Progenitor cell of endocrine pancreas (in vitro differentiated cells): ENCODE data around the gene ARL17B. TPM values are rescaled to one million over a fixed set of nuclear protein-coding genes. Genes with fewer than 3 reads are reported as not detected.
"Not testable (repeated sequence)": the region's sequence is repeated elsewhere in the genome, so short reads cannot be mapped to it uniquely, and the experiment has no call there.

Experiments used
- DNase-seq: peaks from one replicate; pipeline ENCODE4 v3.0.0; 2021; ENCODE audit warnings: low spot score; ENCODE audit not compliant: unreplicated experiment
- H3K27ac Mint-ChIP-seq: 2 replicates; pipeline ENCODE4 v1.8.0; 2021; ENCODE audit warnings: mild to moderate bottlenecking, moderate library complexity, mixed read lengths
- H3K27me3 Mint-ChIP-seq: 2 replicates; pipeline ENCODE4 v1.8.0; 2021; ENCODE audit warnings: mixed read lengths
- H3K36me3 Mint-ChIP-seq: 2 replicates; pipeline ENCODE4 v1.8.0; 2022; ENCODE audit warnings: mixed read lengths; ENCODE audit not compliant: insufficient read depth
- H3K4me1 Mint-ChIP-seq: 2 replicates; pipeline ENCODE4 v1.8.0; 2021; ENCODE audit warnings: low read depth, mixed read lengths
- H3K4me3 Mint-ChIP-seq: 2 replicates; pipeline ENCODE4 v1.8.0; 2021; ENCODE audit warnings: low read depth, mild to moderate bottlenecking, moderate library complexity, mixed read lengths
- H3K9me3 Mint-ChIP-seq: 2 replicates; pipeline ENCODE4 v1.8.0; 2021; ENCODE audit warnings: low read depth, mixed read lengths
- long read RNA-seq: library from polyadenylated mRNA; unstranded; transcript quantifications from one replicate; pipeline ENCODE4 v2.0.0, GENCODE V29; 2020
- total RNA-seq: library from RNA; stranded (reverse); gene quantifications from 2 replicates; pipeline ENCODE4 v1.2.1, GENCODE V29; 2021

Gene ARL17B
- 15.6 and 16.0 TPM in 2 replicates for total RNA-seq
- long read RNA-seq, transcript ARL17B-207 (5 exons, 731 nt): major isoform, 6 of 20 reads
- long read RNA-seq, partial matches to known transcripts: 0 of 20 reads
- long read RNA-seq, other reads (novel, unspliced or antisense): 14 of 20 reads

DNA sequence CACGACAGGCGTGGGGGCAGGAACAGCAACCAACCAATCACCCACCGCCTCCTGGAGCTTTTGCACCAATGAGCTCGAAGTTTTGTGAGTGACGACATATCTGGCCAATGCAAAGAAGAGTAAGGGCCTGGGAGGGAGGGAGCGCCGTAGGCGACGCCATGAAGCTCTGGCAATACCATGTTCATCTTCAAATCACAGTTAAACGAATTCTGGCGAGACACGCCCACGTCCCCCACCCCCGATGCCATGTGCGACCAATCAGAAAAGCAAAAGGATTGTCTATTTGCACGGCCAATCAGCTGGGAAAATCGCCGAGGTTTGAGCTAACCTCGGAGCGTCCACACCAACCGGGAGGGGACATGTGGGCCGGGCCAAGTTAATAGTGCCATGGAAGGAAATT is at the start of gene ARL17B:
Gene ARL17B, minus strand, starts transcription at position 12 of the 400 bp plus-strand sequence. CDS start 3,369 bp downstream, outside the sequence.
- not testable (repeated sequence) for H3K4me3 Mint-ChIP-seq, H3K27ac Mint-ChIP-seq, H3K27me3 Mint-ChIP-seq, H3K9me3 Mint-ChIP-seq, H3K36me3 Mint-ChIP-seq, H3K4me1 Mint-ChIP-seq
- peak; percentile 84 for DNase-seq

DNA sequence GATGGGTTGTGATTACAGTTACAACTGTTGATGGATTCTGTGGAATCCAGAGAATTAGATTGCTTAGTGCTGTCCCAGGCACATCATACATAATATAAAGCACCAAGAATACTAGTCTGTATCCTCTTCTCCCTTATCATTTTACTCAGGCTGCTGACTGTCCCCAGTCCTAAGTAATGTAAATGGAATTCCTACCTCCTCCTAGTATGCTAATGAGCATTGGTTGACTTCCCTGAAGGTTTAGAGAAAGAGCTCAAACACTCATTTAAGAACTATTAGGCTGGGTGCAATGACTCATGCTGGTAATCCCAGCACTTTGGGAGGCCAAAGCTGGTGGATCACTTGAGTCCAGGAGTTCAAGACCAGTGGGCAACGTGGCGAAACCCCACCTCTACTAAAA is 48.3 kb upstream of the ARL17B start:
- not testable (repeated sequence) for H3K9me3 Mint-ChIP-seq, DNase-seq, H3K4me1 Mint-ChIP-seq, H3K4me3 Mint-ChIP-seq, H3K27ac Mint-ChIP-seq, H3K36me3 Mint-ChIP-seq, H3K27me3 Mint-ChIP-seq

DNA sequence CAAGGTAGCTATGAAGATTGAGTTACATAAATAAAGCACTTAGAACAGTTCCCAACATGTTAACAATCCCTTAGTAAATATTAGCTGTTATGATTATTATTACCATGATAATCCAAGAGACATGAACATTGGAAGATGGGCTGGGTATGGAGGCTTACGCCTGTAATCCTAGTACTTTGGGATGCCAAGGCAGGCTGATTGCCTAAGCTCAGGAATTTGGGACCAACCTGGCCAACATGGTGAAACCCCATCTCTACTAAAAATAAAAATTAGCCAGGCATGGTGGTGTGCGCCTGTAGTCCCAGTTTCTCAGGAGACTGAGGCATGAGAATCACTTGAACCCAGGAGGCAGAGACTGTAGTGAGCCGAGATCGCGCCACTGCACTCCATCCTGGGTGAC is 45.6 kb upstream of the ARL17B start:
- not testable (repeated sequence) for H3K9me3 Mint-ChIP-seq, H3K27ac Mint-ChIP-seq, H3K4me1 Mint-ChIP-seq, H3K36me3 Mint-ChIP-seq, DNase-seq, H3K27me3 Mint-ChIP-seq, H3K4me3 Mint-ChIP-seq

DNA sequence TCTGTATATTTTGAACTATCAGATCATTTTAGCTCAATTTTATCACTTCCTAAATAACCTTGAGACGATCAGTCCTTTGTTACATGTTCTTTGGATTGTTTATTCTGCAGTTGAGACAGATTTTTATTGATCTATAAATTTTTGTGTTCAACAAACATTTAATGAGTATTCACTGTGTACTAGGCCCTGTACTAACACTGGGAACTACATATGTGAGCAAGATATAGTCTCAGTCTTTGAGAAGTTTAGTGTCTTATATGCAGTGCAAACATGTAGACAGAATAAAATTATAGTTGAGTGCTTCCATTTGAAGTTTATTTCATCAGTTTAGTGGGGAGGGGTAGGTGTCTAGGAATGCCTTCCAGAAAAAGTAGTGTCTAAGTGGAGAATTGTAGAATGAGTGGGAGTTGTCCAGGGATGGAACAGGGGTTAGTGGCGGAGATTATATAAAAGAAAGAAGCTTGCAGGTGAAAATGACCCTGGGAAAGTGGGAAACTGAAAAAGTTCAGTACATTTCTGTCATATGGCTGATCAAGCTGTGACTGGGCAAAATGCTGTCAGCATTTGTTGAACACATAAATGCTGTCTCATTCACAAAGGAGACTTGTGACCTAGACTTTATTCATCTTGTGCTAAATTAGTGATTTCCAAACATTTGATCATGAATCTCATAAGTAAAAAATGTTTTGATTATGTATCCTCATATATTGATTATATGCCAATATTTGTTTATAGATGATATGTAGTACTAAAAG is 39.6 kb upstream of the ARL17B start:
- not testable (repeated sequence) for H3K4me3 Mint-ChIP-seq, H3K9me3 Mint-ChIP-seq, H3K36me3 Mint-ChIP-seq, H3K27me3 Mint-ChIP-seq, DNase-seq, H3K4me1 Mint-ChIP-seq, H3K27ac Mint-ChIP-seq

DNA sequence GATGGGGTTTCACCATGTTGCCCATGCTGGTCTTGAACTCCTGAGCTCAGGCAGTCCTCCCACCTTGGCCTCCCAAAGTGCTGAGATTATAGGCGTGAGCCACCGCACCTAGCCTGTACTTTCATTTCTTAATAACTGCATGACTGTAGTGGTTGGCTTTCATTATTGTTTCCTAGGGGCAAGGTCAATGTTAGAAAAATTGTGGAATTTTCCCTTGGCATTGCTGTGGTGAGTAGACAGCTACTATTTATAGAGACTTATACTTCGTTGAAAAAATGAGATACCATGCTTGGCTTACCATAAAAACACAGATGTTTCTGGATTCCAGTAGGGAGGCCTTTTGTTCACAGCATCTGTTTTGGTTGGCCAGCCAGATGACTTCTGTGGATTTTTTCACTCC is 39.0 kb upstream of the ARL17B start:
- not testable (repeated sequence) for H3K27ac Mint-ChIP-seq

DNA sequence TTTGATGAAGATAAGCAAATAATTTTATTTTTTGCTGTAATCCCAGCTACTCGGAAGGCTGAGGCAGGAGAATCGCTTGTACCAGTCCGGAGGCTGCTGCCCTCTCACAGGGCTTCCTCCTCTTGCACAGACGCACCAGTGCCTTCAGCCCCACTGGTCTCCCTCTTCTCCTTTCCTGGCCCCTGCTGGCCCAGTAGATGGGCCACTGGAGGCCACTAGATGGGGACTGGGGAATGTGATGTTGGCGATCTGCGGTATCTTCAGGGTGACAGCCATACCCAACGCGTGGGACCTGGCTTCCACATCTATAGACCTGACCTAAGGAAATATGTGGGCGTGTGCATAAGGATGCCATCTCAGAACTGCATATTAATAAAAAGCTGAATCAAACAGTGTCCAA is 38.4 kb upstream of the ARL17B start:
- H3K9me3 Mint-ChIP-seq, DNase-seq, H3K36me3 Mint-ChIP-seq, H3K27ac Mint-ChIP-seq, H3K4me3 Mint-ChIP-seq, H3K4me1 Mint-ChIP-seq, H3K27me3 Mint-ChIP-seq: not testable (repeated sequence)

More for the DNA sequence above, 39.0 kb upstream of the ARL17B start:
- H3K36me3 Mint-ChIP-seq, H3K4me1 Mint-ChIP-seq, H3K9me3 Mint-ChIP-seq, DNase-seq, H3K27me3 Mint-ChIP-seq, H3K4me3 Mint-ChIP-seq: not testable (repeated sequence)

DNA sequence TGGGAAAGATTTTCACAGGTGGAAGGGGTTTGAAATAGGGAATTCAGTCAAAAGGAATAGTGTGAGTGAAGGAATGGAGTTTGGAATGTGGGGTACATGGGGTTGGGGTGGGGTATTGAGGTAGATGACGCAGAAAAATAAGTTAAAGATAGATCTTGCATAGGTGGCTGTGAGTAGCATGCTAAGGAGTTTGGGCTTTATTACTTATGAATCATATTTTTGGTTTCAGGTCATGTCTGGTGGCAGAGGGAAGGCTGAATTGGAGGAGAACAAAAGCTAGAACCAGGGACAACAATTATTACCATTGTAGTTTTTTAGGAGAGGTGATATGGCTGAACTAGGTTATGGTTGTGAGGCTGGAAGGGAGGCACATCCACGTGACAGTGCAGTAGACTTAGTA is 34.7 kb upstream of the ARL17B start:
- H3K36me3 Mint-ChIP-seq, H3K9me3 Mint-ChIP-seq, H3K27me3 Mint-ChIP-seq, H3K27ac Mint-ChIP-seq, H3K4me3 Mint-ChIP-seq, H3K4me1 Mint-ChIP-seq, DNase-seq: not testable (repeated sequence)

DNA sequence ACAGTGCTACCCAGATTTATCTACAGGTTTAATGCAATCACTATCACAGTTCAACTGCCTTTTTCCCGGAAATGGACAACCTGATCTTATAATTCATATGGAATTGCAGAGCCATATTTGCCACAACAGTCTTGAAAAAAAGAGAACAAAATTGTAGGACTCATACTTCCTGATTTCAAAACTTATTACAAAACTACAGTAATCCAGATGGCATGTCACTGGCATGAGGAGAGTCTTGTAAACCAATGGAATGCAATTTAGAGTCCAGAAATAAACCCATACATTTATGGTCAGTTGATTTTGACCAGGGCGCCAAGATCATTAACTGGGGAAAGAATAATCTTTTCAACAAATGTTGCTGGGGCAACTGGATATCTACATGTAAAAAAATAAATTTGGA is 32.1 kb upstream of the ARL17B start:
- H3K27ac Mint-ChIP-seq, H3K9me3 Mint-ChIP-seq, H3K27me3 Mint-ChIP-seq, H3K4me1 Mint-ChIP-seq, DNase-seq, H3K36me3 Mint-ChIP-seq, H3K4me3 Mint-ChIP-seq: not testable (repeated sequence)

DNA sequence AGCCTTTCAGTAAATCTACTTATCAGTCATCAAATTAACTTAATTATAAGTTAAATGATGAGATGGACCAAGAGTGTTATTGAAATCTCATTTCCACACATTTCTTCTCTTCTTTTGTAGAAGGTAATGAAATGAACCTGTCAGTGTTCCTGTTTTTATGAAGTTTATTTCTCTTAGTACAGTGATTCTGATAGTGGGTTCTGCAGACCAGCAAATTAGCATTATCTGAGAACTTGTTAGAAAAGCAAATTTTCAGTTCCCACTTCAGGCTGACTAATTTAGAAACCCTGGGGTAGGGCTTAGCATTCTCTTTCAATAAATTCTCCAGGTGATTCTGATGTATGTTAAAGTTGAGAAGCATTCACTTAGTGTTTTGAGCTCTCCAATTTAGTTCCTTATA is 23.9 kb upstream of the ARL17B start:
- not testable (repeated sequence) for H3K4me1 Mint-ChIP-seq, H3K27me3 Mint-ChIP-seq, DNase-seq, H3K4me3 Mint-ChIP-seq, H3K27ac Mint-ChIP-seq, H3K9me3 Mint-ChIP-seq, H3K36me3 Mint-ChIP-seq

DNA sequence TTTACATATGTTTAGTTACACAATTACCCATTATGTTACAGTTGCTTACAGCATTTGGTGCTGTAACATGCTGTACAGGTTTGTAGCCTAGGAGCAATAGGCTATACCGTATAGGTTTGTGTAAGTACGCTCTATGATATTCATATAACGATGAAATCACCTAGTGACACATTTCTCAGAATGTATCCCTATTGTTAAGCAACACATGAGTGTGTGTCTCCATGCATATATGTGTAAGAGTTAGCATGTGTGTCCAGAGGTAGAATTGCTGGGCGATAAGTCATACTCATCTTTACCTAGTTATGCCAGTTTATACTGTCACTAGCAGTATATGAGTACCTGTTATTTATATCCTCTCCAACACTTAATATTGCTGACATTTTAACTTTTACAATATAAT is 21.6 kb upstream of the ARL17B start:
- H3K9me3 Mint-ChIP-seq, H3K4me1 Mint-ChIP-seq, H3K27ac Mint-ChIP-seq, DNase-seq, H3K36me3 Mint-ChIP-seq, H3K4me3 Mint-ChIP-seq, H3K27me3 Mint-ChIP-seq: not testable (repeated sequence)

DNA sequence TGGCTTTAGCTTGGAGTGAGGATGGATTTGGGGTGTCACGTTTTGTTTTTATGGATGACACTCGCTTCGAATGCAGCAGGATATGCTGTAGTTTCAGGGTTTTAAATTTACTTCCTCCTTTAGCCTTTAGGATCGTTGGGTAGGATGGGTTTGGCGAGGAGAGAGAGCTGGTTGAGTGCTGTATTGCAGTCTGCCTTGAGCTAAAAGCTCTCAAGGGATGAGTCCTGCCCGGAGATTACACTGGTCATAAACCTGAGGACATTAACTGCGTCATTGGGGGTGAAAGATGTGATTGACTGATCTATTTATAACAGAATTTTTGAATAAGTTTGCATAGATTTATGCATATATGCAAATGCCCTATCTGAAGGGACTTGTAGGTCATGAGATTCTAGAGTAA is 11.9 kb upstream of the ARL17B start:
- not testable (repeated sequence) for H3K9me3 Mint-ChIP-seq

DNA sequence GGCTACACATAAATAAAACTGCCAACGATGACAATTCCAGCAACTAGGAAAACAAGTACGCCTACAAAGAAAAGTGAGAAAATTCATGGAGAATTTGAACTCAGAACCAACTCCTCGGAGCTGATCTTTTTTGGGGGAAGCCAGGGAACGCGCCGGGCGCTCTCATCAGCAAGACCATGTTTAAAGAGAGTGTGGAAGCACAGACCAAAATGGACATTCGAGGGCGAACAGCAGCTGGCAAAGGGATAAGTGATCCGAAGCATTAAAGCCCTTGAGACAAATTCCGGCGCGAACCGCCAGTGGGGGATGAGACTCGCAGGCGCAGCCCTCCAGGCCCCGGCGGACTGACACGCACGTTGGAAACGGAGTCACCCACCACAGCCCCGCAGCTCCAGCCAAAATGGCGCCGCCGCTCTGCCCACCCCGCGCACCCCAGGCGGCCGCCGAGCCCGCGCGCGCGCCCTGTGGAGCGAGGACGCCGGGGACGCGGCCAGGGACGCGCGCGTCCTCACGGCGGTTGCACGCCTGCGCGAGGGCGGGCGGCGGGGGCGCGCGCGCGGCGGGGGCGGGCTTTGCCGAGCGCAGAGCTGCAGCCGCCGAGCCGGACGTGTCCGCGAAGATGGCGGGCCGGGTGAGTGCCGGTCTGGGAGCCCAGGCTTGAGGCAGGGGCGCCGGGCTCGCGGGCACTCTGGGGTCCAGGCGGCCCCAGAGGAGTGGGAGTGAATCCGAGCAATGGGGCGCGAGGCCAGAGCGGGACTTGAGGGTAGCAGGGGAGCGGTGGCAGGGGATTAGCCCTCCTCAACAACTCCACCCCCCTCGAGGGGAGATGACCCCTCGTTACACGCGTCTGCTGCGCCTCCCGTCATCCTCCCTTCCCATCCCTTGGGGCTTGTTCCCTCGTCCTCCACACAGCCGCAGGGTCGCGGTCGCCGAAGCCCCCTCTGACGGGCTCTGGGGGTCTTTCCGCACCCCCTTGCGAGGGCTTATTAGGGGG is 11.0 kb upstream of the ARL17B start:
- not testable (repeated sequence) for H3K4me3 Mint-ChIP-seq, H3K4me1 Mint-ChIP-seq, H3K9me3 Mint-ChIP-seq, H3K27ac Mint-ChIP-seq, H3K27me3 Mint-ChIP-seq, H3K36me3 Mint-ChIP-seq, DNase-seq

More for the DNA sequence above, 11.9 kb upstream of the ARL17B start:
- not testable (repeated sequence) for H3K4me1 Mint-ChIP-seq, DNase-seq, H3K27me3 Mint-ChIP-seq, H3K27ac Mint-ChIP-seq, H3K4me3 Mint-ChIP-seq, H3K36me3 Mint-ChIP-seq

DNA sequence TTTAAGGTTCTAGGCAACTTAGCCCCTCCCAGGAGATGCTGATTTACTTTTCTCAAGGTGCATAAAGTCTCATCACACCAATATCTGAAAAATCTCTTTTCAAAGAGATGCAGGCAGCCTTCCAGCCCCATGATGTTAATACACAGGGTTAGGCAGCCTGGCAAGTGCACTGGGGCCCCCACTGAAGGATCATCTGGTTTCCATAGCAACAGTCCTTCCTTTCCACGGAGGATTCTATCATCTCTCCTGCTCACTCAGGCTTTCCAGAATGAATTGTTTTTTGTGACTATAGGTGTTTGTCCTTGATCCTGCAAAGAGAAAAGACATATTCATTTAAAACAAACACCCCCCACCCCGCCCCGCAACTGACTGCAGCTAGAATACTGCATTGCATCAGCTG is 6.0 kb upstream of the ARL17B start:
- not testable (repeated sequence) for H3K27ac Mint-ChIP-seq, H3K4me3 Mint-ChIP-seq, H3K36me3 Mint-ChIP-seq, DNase-seq, H3K27me3 Mint-ChIP-seq, H3K4me1 Mint-ChIP-seq, H3K9me3 Mint-ChIP-seq
